Trophoblast cell (in vitro differentiated cells and primary cell): ENCODE measurements around the gene COMMD1.

Experiments used
- DNase-seq, 2 donors: peaks; one replicate each; pipeline ENCODE4 v3.0.0-alpha.2; 2016
- H2AFZ ChIP-seq: 2 replicates; pipeline ENCODE4 v1.6.1; 2013; ENCODE audit warnings: low read length, moderate library complexity, mild to moderate bottlenecking; ENCODE audit not compliant: insufficient read depth, poor library complexity
- H2AK5ac ChIP-seq: 2 replicates; pipeline ENCODE4 v1.6.1; 2013; ENCODE audit warnings: mild to moderate bottlenecking, low read length
- H2BK120ac ChIP-seq: 2 replicates; pipeline ENCODE4 v1.6.1; 2013; ENCODE audit warnings: low read length, mild to moderate bottlenecking, moderate library complexity; ENCODE audit not compliant: insufficient read depth, poor library complexity
- H2BK12ac ChIP-seq: 2 replicates; pipeline ENCODE4 v1.6.1; 2013; ENCODE audit warnings: mild to moderate bottlenecking, low read length, moderate library complexity
- H2BK5ac ChIP-seq: 2 replicates; pipeline ENCODE4 v1.6.1; 2013; ENCODE audit warnings: low read length, low read depth, moderate library complexity, mild to moderate bottlenecking; ENCODE audit not compliant: poor library complexity
- H3K14ac ChIP-seq: 2 replicates; pipeline ENCODE4 v1.6.1; 2013; ENCODE audit warnings: mild to moderate bottlenecking, low read length
- H3K18ac ChIP-seq: 2 replicates; pipeline ENCODE4 v1.6.1; 2013; ENCODE audit warnings: mild to moderate bottlenecking, low read length
- H3K23ac ChIP-seq: 2 replicates; pipeline ENCODE4 v1.6.1; 2013; ENCODE audit warnings: low read length
- H3K27ac ChIP-seq: 2 replicates; pipeline ENCODE4 v1.5.1; 2013; ENCODE audit warnings: low read depth, mild to moderate bottlenecking, inconsistent platforms, low read length, moderate library complexity
- H3K27me3 ChIP-seq: 2 replicates; pipeline ENCODE4 v1.6.1; 2013; ENCODE audit warnings: inconsistent platforms, mild to moderate bottlenecking, low read length, moderate library complexity; ENCODE audit not compliant: insufficient read depth
- H3K36me3 ChIP-seq, 2 experiments: 1 replicate in 1 of 2; 2 replicates in 1 of 2; pipeline ENCODE4 v1.6.1; 2013; ENCODE audit warnings: low read length in 2 of 2, mild to moderate bottlenecking in 2 of 2, moderate library complexity in 1 of 2; ENCODE audit not compliant: insufficient read depth in 2 of 2, control insufficient read depth in 1 of 2
- H3K4ac ChIP-seq: 2 replicates; pipeline ENCODE4 v1.6.1; 2013; ENCODE audit warnings: low read depth, mild to moderate bottlenecking, low read length, moderate library complexity
- H3K4me1 ChIP-seq, 2 experiments: 1 replicate in 1 of 2; 2 replicates in 1 of 2; pipeline ENCODE4 v1.6.1; 2013; ENCODE audit warnings: low read length in 2 of 2, mild to moderate bottlenecking in 2 of 2, moderate library complexity in 1 of 2; ENCODE audit not compliant: insufficient read depth in 2 of 2, control insufficient read depth in 1 of 2
- H3K4me2 ChIP-seq: 2 replicates; pipeline ENCODE4 v1.6.1; 2013; ENCODE audit warnings: inconsistent platforms, mild to moderate bottlenecking, low read length, moderate library complexity
- H3K4me3 ChIP-seq: 2 replicates; pipeline ENCODE4 v1.5.1; 2013; ENCODE audit warnings: mild to moderate bottlenecking, low read depth, low read length, inconsistent platforms
- H3K79me1 ChIP-seq: one replicate; pipeline ENCODE4 v1.6.1; 2013; ENCODE audit warnings: low read length
- H3K79me2 ChIP-seq: 2 replicates; pipeline ENCODE4 v1.6.1; 2013; ENCODE audit warnings: low read length, mild to moderate bottlenecking; ENCODE audit not compliant: control insufficient read depth, insufficient read depth, poor library complexity
- H3K9ac ChIP-seq: 2 replicates; pipeline ENCODE4 v1.6.1; 2013; ENCODE audit warnings: mild to moderate bottlenecking, low read length
- H3K9me3 ChIP-seq: 2 replicates; pipeline ENCODE4 v1.6.1; 2013; ENCODE audit warnings: low read depth, mild to moderate bottlenecking, control low read depth, inconsistent platforms, low read length; ENCODE audit not compliant: insufficient read depth
- H4K12ac ChIP-seq: 2 replicates; pipeline ENCODE4 v1.6.1; 2013; ENCODE audit warnings: low read depth, mild to moderate bottlenecking, low read length, moderate library complexity
- H4K8ac ChIP-seq: 2 replicates; pipeline ENCODE4 v1.6.1; 2013; ENCODE audit warnings: low read depth, mild to moderate bottlenecking, low read length, moderate library complexity
- H4K91ac ChIP-seq: one replicate; pipeline ENCODE4 v1.6.1; 2013; ENCODE audit warnings: low read depth, mild to moderate bottlenecking, low read length, moderate library complexity
- WGBS: extraction: QIAGEN DNeasy Blood & Tissue Kit; methylation state at CpG from one replicate; pipeline ENCODE4 v1.1.7; 2013; ENCODE audit warnings: missing lambda C conversion rate; ENCODE audit not compliant: insufficient read length, insufficient coverage; ENCODE audit errors: extremely low coverage; 5-methylcytosine and 5-hydroxymethylcytosine counted together

Gene COMMD1

DNA sequence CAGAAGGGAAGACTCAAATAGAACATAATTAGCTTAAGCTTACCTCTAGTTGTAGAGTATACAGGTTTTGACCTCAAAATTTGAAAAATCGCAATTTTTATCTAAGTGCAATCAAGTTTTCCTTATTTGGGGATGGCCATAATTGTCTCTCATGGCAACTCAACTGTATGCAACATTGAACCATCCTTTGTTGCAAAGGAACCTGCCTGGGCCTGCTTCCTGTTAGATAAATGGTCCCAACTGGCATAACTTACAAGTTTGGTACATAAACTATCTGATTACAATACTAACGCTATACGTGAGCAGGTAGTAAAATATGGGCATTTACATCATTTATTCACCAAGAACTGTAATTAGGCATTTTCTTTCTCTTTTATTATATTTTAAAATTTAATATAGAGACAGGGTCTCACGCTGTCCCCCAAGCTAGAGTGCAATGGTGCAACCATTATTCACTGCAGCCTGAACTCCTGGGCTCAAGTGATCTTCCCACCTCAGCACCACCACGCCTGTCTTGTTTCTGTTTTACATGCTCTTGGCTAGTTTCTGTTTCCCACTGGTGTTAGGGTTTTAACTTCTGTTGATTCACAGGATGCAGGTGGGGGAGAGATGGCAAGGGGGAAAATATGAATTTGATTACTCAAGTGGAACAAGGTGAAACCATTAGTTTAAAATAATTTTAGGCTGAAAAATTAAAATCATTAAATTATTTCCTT lies 235.1 kb downstream of the COMMD1 start:
- DNase-seq: no peak
- H3K79me1 ChIP-seq: no peaks in the 10 kb centered on the region
- H3K4me2 ChIP-seq: no peak overlapping the region
- no peak overlapping the region for H2BK12ac ChIP-seq
- H4K12ac ChIP-seq: no peak overlapping the region
- H3K4me1 ChIP-seq: no peaks in the 10 kb centered on the region
- H2BK120ac ChIP-seq: no peak overlapping the region
- no peak overlapping the region for H2BK5ac ChIP-seq
- H3K4me3 ChIP-seq: no peak overlapping the region
- no peak overlapping the region for H2AK5ac ChIP-seq
- H3K18ac ChIP-seq: no peak overlapping the region
- peaks cover 2 to 3% of the 10 kb centered on the region in 2 experiments for H3K36me3 ChIP-seq
- no peak overlapping the region for H3K23ac ChIP-seq
- no peaks in the 10 kb centered on the region for H3K27me3 ChIP-seq
- H3K9ac ChIP-seq: no peak overlapping the region
- no peak overlapping the region for H4K91ac ChIP-seq
- H3K9me3 ChIP-seq: no peaks in the 10 kb centered on the region
- H4K8ac ChIP-seq: no peak overlapping the region
- no peak overlapping the region for H2AFZ ChIP-seq
- no peaks in the 10 kb centered on the region for H3K79me2 ChIP-seq
- no CpG with 5 or more reads among the region's 5 CpGs for WGBS
- no peak overlapping the region for H3K4ac ChIP-seq
- H3K27ac ChIP-seq: no peak overlapping the region
- H3K14ac ChIP-seq: no peak overlapping the region

DNA sequence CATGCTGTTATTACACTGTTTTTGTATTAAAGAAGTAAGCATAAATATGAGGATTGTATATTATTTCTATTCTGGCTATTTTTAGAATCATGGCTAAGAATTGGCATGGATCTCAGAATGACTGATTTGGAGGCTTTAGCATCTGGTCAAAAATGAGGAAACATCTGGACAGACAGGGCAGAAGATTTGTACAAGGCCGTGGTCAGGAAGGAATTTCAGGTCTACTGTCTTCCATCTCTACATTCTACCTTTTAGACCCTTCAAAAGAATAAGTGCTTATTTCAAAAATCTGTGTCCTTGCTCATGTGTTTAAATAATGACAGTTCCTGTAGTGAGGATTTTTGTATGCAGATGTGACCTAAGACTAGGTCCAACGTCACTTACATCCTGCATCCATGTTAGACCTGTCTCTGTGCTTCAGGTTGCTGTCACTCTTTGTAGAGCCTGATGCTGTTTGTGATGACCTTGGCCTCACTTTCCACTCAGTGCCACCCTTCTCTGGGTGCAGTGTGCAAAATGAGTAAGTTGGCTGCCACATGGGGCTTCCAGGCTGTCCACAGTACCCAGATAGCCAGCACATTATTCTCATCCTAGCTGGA lies 235.8 kb downstream of the COMMD1 start:
- Histone ChIP-seq H3K4ac (no peak overlapping the region), H4K12ac (no peak overlapping the region), H3K23ac (no peak overlapping the region), H3K79me2 (no peaks in the 10 kb centered on the region), H2AFZ (no peak overlapping the region), H2BK5ac (no peak overlapping the region), H2AK5ac (no peak overlapping the region), H3K36me3 (peaks cover under 1 to 2% of the 10 kb centered on the region in 2 experiments), H3K4me1 (no peaks in the 10 kb centered on the region), H3K4me3 (no peak overlapping the region), H4K8ac (no peak overlapping the region), H3K9ac (no peak overlapping the region), H3K18ac (no peak overlapping the region), H3K27me3 (no peaks in the 10 kb centered on the region), H3K4me2 (no peak overlapping the region), H3K9me3 (no peaks in the 10 kb centered on the region), H4K91ac (no peak overlapping the region), H2BK120ac (no peak overlapping the region), H3K27ac (no peak overlapping the region), H3K79me1 (no peaks in the 10 kb centered on the region), H2BK12ac (no peak overlapping the region), H3K14ac (no peak overlapping the region)
- no CpG with 5 or more reads among the region's 2 CpGs for WGBS
- no peak for DNase-seq

DNA sequence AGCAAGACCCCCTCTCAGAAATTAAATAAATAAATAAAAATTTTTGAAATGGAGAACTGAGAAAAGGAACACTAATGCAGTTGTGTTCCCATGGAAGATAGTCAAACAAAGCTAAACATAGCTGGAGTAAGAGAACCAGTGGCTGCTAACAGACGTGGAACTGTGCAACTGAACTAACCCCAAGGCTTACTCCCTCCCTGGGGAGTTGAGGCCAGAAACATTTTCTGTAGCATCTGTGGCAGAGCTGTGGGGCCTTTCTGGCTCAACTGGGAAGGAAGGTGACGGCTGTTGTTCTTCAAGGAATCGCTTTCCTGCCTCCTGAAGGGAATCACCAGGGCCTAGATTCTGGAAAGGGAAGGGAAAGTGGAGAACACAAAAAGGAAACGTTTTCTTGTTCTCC lies 236.6 kb downstream of the COMMD1 start:
- no peak overlapping the region for H3K23ac ChIP-seq
- no peak overlapping the region for H3K27ac ChIP-seq
- H3K9me3 ChIP-seq: no peaks in the 10 kb centered on the region
- no peaks in the 10 kb centered on the region for H3K79me2 ChIP-seq
- no peak overlapping the region for H3K4me2 ChIP-seq
- H3K79me1 ChIP-seq: no peaks in the 10 kb centered on the region
- H4K8ac ChIP-seq: no peak overlapping the region
- H4K12ac ChIP-seq: no peak overlapping the region
- H3K27me3 ChIP-seq: no peaks in the 10 kb centered on the region
- H3K9ac ChIP-seq: no peak overlapping the region
- H3K4ac ChIP-seq: no peak overlapping the region
- H3K14ac ChIP-seq: no peak overlapping the region
- H2BK12ac ChIP-seq: no peak overlapping the region
- H3K18ac ChIP-seq: no peak overlapping the region
- H2BK5ac ChIP-seq: no peak overlapping the region
- WGBS: no CpG with 5 or more reads among the region's 4 CpGs
- H3K4me1 ChIP-seq: no peaks in the 10 kb centered on the region
- no peak overlapping the region for H3K4me3 ChIP-seq
- no peak overlapping the region for H2AFZ ChIP-seq
- H4K91ac ChIP-seq: no peak overlapping the region
- H3K36me3 ChIP-seq: peaks cover 0 to 2% of the 10 kb centered on the region in 2 experiments
- DNase-seq: no peak
- H2AK5ac ChIP-seq: no peak overlapping the region
- no peak overlapping the region for H2BK120ac ChIP-seq

DNA sequence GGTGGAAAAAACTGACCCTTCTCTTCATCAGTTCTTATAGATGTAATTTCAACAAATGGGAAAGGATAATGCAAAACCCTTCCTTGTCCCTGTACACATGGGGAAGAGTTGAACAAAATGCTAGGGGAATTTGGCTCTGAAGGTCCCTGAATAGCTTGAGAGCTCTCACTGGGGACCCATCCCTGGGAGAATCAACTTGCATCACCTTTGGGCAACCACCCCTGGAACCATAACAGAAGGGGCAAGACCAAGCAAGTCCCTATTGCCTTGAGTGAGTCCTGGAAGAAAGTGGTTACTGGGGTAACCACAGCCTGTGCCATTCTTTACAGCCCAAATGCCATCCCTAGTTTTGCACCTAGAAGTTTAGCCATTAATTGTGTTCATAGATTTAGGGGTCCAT lies 238.2 kb downstream of the COMMD1 start:
- Histone ChIP-seq H4K8ac (no peak overlapping the region), H2BK12ac (no peak overlapping the region), H3K4me1 (peaks cover 0 to 3% of the 10 kb centered on the region in 2 experiments), H3K4me3 (no peak overlapping the region), H4K91ac (no peak overlapping the region), H3K4me2 (no peak overlapping the region), H3K27ac (no peak overlapping the region), H3K23ac (no peak overlapping the region), H3K4ac (no peak overlapping the region), H2BK120ac (no peak overlapping the region), H3K9ac (no peak overlapping the region), H3K9me3 (no peaks in the 10 kb centered on the region), H4K12ac (no peak overlapping the region), H3K14ac (no peak overlapping the region), H3K79me1 (peaks cover 3% of the 10 kb centered on the region), H3K79me2 (no peaks in the 10 kb centered on the region), H3K27me3 (no peaks in the 10 kb centered on the region), H2AFZ (no peak overlapping the region), H2BK5ac (no peak overlapping the region), H3K18ac (no peak overlapping the region), H3K36me3 (peaks cover 0 to 2% of the 10 kb centered on the region in 2 experiments), H2AK5ac (no peak overlapping the region)
- no peak for DNase-seq
